NOMO-1 treated with DMSO at 0.1 percent for 48 hours (cell line): Measurements from ENCODE around the gene MFSD6.
"Not testable (repeated sequence)": the region's sequence is repeated elsewhere in the genome, so short reads cannot be mapped to it uniquely, and the experiment has no call there.

Source experiments
- DNase-seq: peaks from one replicate; lab custom pipeline; 2025; ENCODE audit not compliant: unreplicated experiment; lab: John Stamatoyannopoulos, UW

MFSD6 gene

DNA sequence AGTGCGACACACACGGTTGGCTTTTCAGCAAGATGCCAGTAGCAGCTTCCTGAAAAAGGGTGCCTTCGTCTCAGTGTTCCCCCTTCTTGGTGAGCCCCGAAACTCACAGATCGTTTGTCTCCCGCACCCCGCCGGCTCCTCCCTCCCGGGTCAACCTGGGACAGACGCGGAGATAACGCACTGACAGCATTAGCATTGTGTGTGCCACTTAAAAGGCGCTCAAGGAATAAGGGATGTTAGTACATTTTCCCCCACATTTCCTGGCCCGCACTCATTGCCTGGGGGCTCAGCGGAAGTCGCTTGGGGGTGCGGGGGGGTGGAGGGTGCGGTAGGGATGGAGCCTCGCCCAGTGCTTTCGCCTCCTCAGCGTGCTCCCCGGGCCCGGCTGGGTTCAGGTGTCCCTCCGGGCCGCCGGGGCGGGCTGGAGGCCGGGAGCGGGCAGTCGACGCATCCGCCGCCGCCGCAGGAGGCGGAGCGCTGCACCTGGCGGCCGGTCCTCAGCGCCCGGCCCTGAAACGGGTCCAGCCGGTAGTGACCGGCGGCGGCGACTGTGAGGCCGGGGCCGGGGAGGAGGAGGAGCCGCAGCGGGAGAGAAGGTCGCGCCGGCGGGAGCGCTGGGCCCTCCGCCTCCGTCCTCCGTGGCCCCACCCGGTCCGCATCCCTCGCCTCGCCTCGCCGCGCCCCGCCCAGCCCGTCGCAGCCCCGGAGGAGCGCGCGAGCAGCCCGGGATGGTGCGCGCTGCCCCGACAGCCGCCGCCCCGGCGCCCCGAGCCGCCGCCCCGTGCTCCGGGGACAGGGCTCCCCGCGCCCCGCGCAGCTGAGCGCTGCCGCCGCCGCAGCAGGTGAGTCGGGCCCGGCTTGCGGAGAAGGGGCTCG lies at the start of gene MFSD6:
Gene MFSD6 (plus strand): TSS at position 694 of the 876 bp plus-strand sequence. CDS start 27,675 bp downstream, outside the sequence.
- DNase-seq: peak; percentile 7

DNA sequence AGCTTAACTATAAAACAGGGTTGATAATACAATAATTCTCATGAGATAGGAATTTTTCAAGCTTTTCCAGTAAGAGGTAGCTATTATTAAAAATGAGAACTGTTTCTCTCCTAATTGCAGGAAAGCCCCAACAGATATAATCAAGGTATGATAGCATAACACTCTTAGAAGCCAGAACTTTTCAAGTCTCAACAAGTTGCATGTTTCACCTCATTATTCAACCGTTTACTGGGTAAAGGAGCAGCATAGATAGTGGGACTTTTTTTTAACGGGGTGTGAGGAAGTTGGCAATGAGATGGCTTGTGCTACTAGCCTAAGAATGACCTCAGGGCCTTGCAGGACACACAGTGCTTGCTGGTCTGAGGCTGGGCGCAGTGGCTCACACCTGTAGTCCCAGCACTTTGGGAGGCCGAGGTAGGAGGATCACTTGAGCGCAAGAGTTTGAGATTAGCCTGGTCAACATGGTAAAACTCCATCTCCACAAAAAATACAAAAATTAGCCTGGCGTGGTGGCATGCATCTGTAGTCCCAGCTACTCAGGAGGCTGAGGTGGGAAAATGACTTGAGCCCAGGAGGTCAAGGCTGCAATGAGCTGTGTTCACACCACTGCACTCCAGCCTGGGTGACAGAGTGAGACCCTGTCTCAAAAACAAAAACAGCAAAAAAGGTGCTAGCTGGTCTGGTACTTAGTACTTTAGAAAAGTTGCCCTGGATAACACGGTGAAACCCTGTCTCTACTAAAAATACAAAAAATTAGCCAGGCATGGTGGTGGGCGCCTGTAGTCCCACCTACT lies 49.3 kb upstream of the MFSD6 start:
- not testable (repeated sequence) for DNase-seq

- no peak for DNase-seq
Measured at GRCh38 chr2:190360561-190360960, 47.6 kb upstream of the MFSD6 start.

DNA sequence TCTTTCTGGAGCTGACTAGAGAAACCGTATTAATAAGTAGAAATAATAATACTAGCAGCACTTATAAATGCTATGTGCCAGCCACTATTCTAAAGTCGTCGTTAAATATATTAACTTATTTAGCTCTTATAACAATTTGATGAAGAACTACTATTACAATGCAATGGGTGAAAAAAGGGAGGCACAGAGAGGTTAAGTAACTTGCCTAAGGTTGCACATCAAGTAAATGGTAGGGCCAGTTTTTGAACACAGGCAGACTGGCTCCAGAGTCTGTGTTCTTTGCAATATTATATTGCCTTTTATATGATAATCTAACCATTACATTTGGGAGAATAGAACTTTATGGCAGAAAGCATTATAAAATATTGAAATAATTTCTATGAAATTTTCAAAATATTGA lies 47.2 kb upstream of the MFSD6 start:
- no peak for DNase-seq

GRCh38 chr2:190361572-190361971 lies 46.6 kb upstream of the MFSD6 start:
- DNase-seq: no peak

DNA sequence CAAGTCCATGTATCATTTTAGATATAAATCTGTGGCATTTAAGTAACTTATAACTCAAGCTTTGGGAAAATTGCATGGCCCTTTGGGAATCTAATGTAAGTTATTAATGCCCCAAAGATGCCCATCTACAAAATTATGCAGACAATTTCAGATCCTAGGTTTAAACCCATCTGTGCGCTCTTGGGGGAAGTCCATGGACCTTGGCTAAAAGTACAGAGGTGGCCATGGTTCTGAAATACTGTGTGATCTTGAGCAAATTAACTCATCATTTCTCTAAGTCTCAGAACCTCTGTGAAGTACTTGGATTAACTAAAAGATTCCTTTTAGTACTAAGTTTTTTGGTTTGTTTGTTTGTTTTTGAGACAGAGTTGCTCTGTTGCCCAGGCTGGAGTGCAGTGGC lies 45.3 kb upstream of the MFSD6 start:
- no peak for DNase-seq

DNA sequence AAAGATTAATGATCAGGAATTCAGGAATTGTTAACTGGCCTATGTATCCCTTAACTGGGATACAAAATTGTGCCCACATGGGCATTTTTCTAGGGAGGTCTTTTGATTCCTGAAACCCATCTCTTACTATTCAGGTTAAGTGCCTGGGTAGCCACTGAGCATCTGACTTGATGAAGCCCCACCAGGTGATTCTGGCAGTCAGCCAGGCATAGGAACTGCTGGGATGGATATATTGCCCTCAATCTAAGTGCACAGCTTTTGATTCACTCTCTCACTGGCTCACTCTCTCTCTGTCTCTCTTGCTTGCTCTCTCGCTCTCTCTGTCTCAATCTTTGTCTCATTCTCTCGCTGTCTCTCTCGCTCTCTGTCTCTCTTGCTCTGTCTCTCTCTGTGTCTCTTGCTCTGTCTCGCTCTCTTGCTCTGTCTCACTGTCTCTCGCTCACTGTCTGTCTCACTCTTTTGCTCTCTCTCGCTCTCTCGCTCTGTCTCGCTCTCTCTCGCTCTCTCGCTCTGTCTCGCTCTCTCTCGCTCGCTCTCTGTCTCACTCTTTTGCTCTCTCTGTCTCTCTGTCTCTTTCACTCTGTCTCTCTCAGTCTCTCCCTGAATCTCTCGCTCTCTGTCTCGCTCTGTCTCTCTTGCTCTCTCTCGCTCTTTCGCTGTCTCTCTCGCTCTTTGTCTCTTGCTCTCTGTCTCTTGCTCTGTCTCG lies 42.5 kb upstream of the MFSD6 start:
- DNase-seq: no peak

DNA sequence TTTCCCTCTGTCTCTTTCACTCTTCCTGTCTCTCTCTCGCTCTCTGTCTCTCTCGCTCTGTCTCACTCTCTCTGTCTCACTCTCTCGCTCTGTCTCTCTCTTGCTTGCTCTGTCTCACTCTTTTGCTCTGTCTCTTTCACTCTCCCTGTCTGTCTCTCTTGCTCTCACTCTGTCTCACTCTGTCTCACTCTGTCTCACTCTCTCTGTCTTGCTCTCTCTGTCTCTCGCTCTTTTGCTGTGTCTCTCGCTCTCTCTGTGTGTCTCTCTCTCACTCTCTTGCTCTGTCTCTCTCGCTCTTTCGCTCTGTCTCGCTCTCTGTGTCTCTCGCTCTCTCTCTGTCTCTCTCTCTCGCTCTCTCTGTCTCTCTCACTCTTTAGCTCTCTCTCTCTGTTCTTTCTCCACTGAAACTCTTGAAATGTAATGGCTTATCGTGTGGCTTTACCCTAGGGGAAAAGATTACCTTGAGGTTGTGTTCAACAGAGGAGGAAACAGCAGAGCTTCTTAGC lies 41.9 kb upstream of the MFSD6 start:
- DNase-seq: no peak

GRCh38 chr2:190367091-190367490 lies 41.1 kb upstream of the MFSD6 start:
- no peak for DNase-seq

GRCh38 chr2:190369635-190370034 lies 38.5 kb upstream of the MFSD6 start:
- DNase-seq: no peak

DNA sequence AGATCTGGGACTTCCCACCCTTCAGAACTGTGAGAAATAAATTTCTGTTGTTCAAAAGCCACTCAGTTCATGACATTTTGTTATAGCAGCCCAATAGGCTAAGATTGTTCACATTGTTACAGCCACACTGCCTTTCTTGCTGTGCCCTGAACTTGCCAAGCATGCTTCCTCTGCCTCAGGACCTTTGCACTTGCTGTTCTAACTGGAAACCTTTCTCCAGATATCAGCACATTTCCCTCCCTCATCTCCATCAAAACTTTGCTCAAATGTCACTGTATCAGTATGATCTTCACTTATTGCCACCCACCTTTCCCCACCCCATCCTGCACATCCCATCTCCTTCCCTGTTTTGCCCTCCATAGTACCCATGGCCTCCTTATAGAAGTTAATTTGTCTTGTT lies 32.1 kb upstream of the MFSD6 start:
- no peak for DNase-seq

DNA sequence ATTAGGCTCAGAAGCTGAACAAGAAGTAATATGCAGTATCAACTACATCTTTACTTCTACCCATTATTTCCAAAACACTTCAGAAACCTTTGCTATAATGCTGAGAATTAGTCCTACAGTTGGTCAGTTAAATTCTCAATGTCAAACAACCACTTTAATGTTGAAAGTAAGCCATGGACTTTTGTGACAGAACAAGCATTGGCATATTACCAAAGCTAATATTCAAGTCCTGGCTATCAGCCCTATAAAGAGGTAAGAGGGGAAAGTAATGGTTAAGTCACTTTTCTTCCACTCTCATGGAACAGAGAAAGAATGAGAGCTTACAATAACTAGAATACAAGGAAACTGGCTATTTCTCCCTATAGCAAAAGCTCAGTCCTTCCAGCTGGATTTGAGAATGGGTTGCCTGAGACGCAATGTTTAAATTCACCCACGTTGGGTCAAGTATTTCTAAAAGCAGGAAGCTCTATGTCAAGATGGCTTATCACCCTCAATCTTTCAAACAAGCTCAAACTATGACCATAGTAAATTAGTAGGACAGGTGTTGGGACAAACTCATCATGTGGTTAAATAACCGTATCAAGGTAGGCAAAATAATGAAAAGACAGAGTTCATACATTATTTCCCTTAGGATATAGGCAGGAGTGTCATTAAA lies 31.4 kb upstream of the MFSD6 start:
- DNase-seq: no peak

- DNase-seq: no peak
Measured at GRCh38 chr2:190378880-190379237, 29.3 kb upstream of the MFSD6 start.

DNA sequence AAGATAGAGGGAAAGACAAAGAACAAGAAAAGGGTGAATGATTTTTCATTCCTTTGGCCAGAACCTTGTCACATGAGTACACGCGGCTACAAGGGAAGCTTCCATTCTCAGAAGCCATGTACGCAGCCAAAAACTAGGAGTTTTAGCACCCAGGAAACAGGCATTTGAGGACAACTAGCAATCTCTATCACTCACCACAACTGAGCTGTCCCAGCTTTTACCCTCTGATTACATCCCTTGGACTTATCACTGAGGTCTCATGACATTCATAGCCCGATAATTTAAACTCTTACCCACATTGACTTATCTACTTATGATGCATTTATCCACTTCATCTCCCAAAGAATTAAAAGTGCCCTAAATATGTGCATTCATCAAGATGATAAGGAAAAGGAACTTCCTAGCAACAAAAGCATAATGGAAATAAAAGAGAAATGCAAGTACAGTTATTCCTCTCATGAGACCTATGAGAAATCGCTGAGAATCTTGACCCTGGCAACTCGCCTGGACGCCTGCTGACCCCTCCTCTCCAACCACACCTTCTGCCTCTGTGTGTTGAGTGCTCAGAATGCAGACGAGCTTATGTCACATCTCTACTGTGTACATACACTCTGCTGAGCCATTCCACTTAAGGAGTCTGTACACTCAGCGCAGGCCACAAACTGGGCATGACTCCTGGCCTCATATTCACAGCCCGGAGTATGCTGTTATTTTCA lies 28.7 kb upstream of the MFSD6 start:
- no peak for DNase-seq

DNA sequence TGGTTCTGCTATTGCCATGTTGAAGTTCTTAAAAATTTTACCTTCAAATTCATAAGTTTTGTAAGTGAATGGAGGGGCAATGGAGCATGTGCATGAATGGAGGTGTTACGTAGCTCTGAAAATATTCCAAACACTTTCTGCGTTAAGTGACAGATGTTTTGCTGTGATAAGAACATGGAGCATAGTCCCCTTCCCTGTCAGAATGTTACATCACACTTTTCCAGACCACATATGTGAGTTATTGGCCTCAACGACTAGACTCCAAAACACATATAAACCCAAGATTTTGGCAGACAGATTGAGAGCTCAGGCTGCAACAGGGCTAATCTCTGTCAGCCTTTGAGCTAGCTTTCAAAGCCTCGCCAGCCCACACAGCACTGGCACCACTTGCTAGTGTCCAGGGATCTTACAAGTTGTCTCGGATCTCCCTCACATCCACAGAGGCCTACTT lies 27.2 kb upstream of the MFSD6 start:
- DNase-seq: no peak

DNA sequence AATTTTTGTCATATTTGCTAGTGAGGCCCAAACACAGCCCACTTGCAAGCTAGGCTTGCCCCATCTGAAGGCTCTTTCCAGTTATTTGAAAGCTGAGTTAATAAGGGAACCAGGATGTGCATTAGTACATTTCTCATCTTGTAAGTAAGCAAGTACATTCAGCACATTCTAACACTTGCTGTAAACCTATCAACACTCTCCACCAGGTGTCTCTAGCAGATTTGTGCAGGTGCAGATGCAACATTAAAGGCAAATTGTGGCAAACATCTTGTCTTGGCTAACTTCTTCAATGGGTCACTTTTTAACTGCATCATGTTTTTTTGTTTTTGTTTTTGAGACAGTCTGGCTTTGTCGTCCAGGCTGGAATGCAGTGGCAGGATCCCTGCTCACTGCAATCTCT lies 25.3 kb upstream of the MFSD6 start:
- DNase-seq: peak; percentile 32

GRCh38 chr2:190387422-190387821 lies 20.7 kb upstream of the MFSD6 start:
- no peak for DNase-seq

GRCh38 chr2:190396271-190396670 lies 11.9 kb upstream of the MFSD6 start:
- DNase-seq: no peak

- no peak for DNase-seq
Measured at GRCh38 chr2:190402986-190403603, 5.1 kb upstream of the MFSD6 start.

GRCh38 chr2:190404487-190404886 lies 3.7 kb upstream of the MFSD6 start:
- peak; percentile 86 for DNase-seq
